SK-N-MC (cell line): ENCODE results near the gene CDK2AP2.

Experiments used
- EZH2 ChIP-seq: fragments of 200-600 bp; sonication (generic); IDR thresholded peaks from one replicate; pipeline ENCODE4 v1.6.1; 2017; ENCODE audit warnings: antibody characterized with exemption
- FOXP2 ChIP-seq: optimal IDR thresholded peaks from 2 replicates; pipeline ENCODE3; 2011; ENCODE audit warnings: mild to moderate bottlenecking, moderate library complexity; ENCODE audit not compliant: insufficient read depth; ENCODE audit errors: extremely low read length, control extremely low read depth
- POLR2AphosphoS5 ChIP-seq: IDR thresholded peaks from 2 replicates; pipeline ENCODE4 v1.6.1; 2012; ENCODE audit warnings: mild to moderate bottlenecking, low read depth, low read length, borderline replicate concordance

- TF ChIP-seq POLR2AphosphoS5, result no peak
- TF ChIP-seq EZH2, result no peak
- no peak for TF ChIP-seq FOXP2
Observed at GRCh38 chr11:67543585-67543984, 35.6 kb upstream of the CDK2AP2 start.
